HepG2 (cell line): ENCODE results near the gene RNASE8. TPM values are rescaled to one million over a fixed set of nuclear protein-coding genes. Genes with fewer than 3 reads are reported as not detected.
A peak's percentile ranks its signal among the peaks of the same experiment; 100 is the strongest.

Experiments
- CEBPG ChIP-seq: IDR thresholded peaks from 2 replicates; pipeline ENCODE4 v1.6.1; 2016
- FOXP4 ChIP-seq: sonication (generic); formaldehyde crosslinking; IDR thresholded peaks from 2 replicates; pipeline ENCODE4 v1.4.0; 2020; ENCODE audit warnings: missing genetic modification reagents
- KAT8 ChIP-seq: IDR thresholded peaks from 2 replicates; pipeline ENCODE4 v1.6.1; 2016; ENCODE audit warnings: missing genetic modification reagents, missing compliant biosample characterization
- KDM5A ChIP-seq: fragments of 200-600 bp; sonication (generic); IDR thresholded peaks from 2 replicates; pipeline ENCODE4 v1.7.0; 2018; ENCODE audit warnings: antibody characterized with exemption, mild to moderate bottlenecking, low read length, borderline replicate concordance
- KMT2A ChIP-seq: sonication (generic); formaldehyde crosslinking; IDR thresholded peaks from 2 replicates; pipeline ENCODE4 v1.4.0; 2020; ENCODE audit warnings: missing genetic modification reagents
- ZNF230 ChIP-seq: sonication (generic); formaldehyde crosslinking; IDR thresholded peaks from 2 replicates; pipeline ENCODE4 v1.4.0; 2020; ENCODE audit warnings: mild to moderate bottlenecking, missing genetic modification reagents
- ZNF337 ChIP-seq: sonication (generic); formaldehyde crosslinking; IDR thresholded peaks from 2 replicates; pipeline ENCODE4 v1.5.1; 2020; ENCODE audit warnings: missing genetic modification reagents, low read depth, mild to moderate bottlenecking, borderline replicate concordance
- ZNF547 ChIP-seq: sonication (generic); formaldehyde crosslinking; IDR thresholded peaks from 2 replicates; pipeline ENCODE4 v1.5.1; 2020; ENCODE audit warnings: mild to moderate bottlenecking, missing genetic modification reagents
- ZNF746 ChIP-seq: sonication (generic); formaldehyde crosslinking; IDR thresholded peaks from 2 replicates; pipeline ENCODE4 v1.8.0; 2022; ENCODE audit warnings: mild to moderate bottlenecking, missing genetic modification reagents
- polyA plus RNA-seq, 8 experiments: library from polyadenylated mRNA; depleted of rRNA in 3 of 8; stranded (reverse) in 7 of 8; unstranded in 1 of 8; fragments of >200 nt; fragmentation: Illumina TruSeq in 4 of 8; extraction: Trizol in 4 of 8; gene quantifications; 2 replicates each; pipeline versions ENCODE4 v1.2.1 to v1.2.3, GENCODE V29; 2011 to 2016; ENCODE audit warnings: low read depth in 4 of 8, missing spikeins in 1 of 8, mixed read lengths in 1 of 8; ENCODE audit not compliant: insufficient read depth in 1 of 8
- total RNA-seq, 5 experiments: library from RNA; depleted of rRNA; stranded (reverse); fragments of >200 nt; fragmentation: Illumina TruSeq; extraction: Trizol; gene quantifications; 2 replicates each; pipeline ENCODE4 v1.2.3, GENCODE V29; 2016; ENCODE audit warnings: low read depth in 1 of 5

The RNASE8 gene
- total and polyA plus RNA-seq, 2 of the 13 experiments (the other 11 are each of a cell fraction or from before 2014, with no cell fraction given), result not detected

- TF ChIP-seq ZNF547, result peak; percentile 71; the same call in 1 of the 2 replicates
- TF ChIP-seq CEBPG (CRISPR knock-in tag), result no peak
- TF ChIP-seq FOXP4 (CRISPR knock-in tag), result 0 out of 2 replicates have a peak, but pooled peaks have one; percentile 11
- peak; percentile 56; the same call in 1 of the 2 replicates for TF ChIP-seq ZNF337
- TF ChIP-seq ZNF230 (CRISPR knock-in tag), result no peak
- 0 out of 2 replicates have a peak, but pooled peaks have one; percentile 55 for TF ChIP-seq KMT2A
- peak; percentile 45; the same call in 1 of the 2 replicates for TF ChIP-seq KAT8 (CRISPR knock-in tag)
- peak; percentile 11; the same call in 1 of the 2 replicates for TF ChIP-seq KDM5A
- peak; percentile 21; the same call in 1 of the 2 replicates for TF ChIP-seq ZNF746 (CRISPR knock-in tag)
Observed at GRCh38 chr14:21068521-21069387, 11.1 kb downstream of the RNASE8 start (continued).
